GM12878 (cell line): ENCODE data around the gene ZNF48. TPM values are rescaled to one million over a fixed set of nuclear protein-coding genes. Genes with fewer than 3 reads are reported as not detected.

ENCODE experiments used
- ATAC-seq: fragments of 200-7000 bp; cut with Tn5 transposase; 3 replicates; pipeline ENCODE4 v1.9.1; 2020; ENCODE audit warnings: mild to moderate bottlenecking, moderate library complexity
- BruUV-seq: library from RNA; stranded (reverse); fragments of 400-500 nt; replicated peaks from 2 replicates; lab custom pipeline; 2021; lab: Mats Ljungman, UMichigan
- CTCF ChIA-PET: fragments of 300-600 bp; sonication (Branson Sonifier 250); formaldehyde crosslinking; extraction: SDS; loops from one replicate; lab custom pipeline; 2021; ENCODE audit warnings: inconsistent platforms; lab: Yijun Ruan, JAX
- POLR2A ChIA-PET: fragments of 350-600 bp; formaldehyde crosslinking; extraction: SDS; loops from one replicate; lab custom pipeline; 2021; ENCODE audit warnings: inconsistent platforms; lab: Charles Lee
- RAD21 ChIA-PET: fragments of 300-600 bp; sonication (Branson Sonifier 250); formaldehyde crosslinking; loops from one replicate; lab custom pipeline; 2023; ENCODE audit warnings: antibody characterized with exemption; ENCODE audit not compliant: unreplicated experiment; lab: Charles Lee
- SMC1A ChIA-PET: fragments of 300-600 bp; sonication (Branson Sonifier 250); formaldehyde crosslinking; loops from one replicate; lab custom pipeline; 2023; ENCODE audit not compliant: unreplicated experiment, uncharacterized antibody; lab: Charles Lee
- DNase-seq: peaks from one replicate; pipeline ENCODE4 v3.0.0-alpha.2; 2011; ENCODE audit warnings: low read depth, low spot score
- FAIRE-seq: peaks from 3 replicates; lab custom pipeline; 2011; peaks lifted over from hg19 to GRCh38; lab: Jason Lieb, UNC
- H2AFZ ChIP-seq: 2 replicates; pipeline ENCODE4 v1.6.0; 2011; ENCODE audit warnings: low read depth, low read length, control low read depth; ENCODE audit not compliant: control insufficient read depth
- H3K27ac ChIP-seq: 2 replicates; pipeline ENCODE4 v1.5.1; 2011; ENCODE audit warnings: control low read depth; ENCODE audit not compliant: control insufficient read depth, insufficient read depth
- H3K27me3 ChIP-seq, 2 experiments: replicated peaks in 1 of 2; 2 replicates each; pipeline versions ENCODE4 v1.6.0 to v1.6.1; 2011; ENCODE audit warnings: low read length in 1 of 2; ENCODE audit not compliant: control insufficient read depth in 2 of 2, insufficient read depth in 2 of 2
- H3K36me3 ChIP-seq, 2 experiments: 2 replicates each; pipeline ENCODE4 v1.5.1; 2011; ENCODE audit warnings: low read length in 1 of 2; ENCODE audit not compliant: control insufficient read depth in 2 of 2, insufficient read depth in 2 of 2
- H3K4me1 ChIP-seq: 2 replicates; pipeline ENCODE4 v1.6.1; 2011; ENCODE audit warnings: mild to moderate bottlenecking, low read length, moderate library complexity, mixed read lengths; ENCODE audit not compliant: control insufficient read depth, insufficient read depth
- H3K4me2 ChIP-seq: 2 replicates; pipeline ENCODE4 v1.6.0; 2011; ENCODE audit warnings: control low read depth; ENCODE audit not compliant: control insufficient read depth, insufficient read depth
- H3K4me3 ChIP-seq: fragments of 200-600 bp; sonication (generic); 2 replicates; pipeline ENCODE4 v1.5.1; 2016
- H3K79me2 ChIP-seq: 2 replicates; pipeline ENCODE4 v1.6.0; 2011; ENCODE audit warnings: low read length; ENCODE audit not compliant: control insufficient read depth, insufficient read depth
- H3K9ac ChIP-seq: 2 replicates; pipeline ENCODE4 v1.8.0; 2011; ENCODE audit warnings: low read length, control low read depth, mixed read lengths; ENCODE audit not compliant: control insufficient read depth, insufficient read depth
- H3K9me3 ChIP-seq: replicated peaks from 3 replicates; pipeline ENCODE4 v1.5.1; 2011; ENCODE audit warnings: mild to moderate bottlenecking, low read length; ENCODE audit not compliant: control insufficient read depth, insufficient read depth
- H4K20me1 ChIP-seq: 2 replicates; pipeline ENCODE4 v1.6.0; 2011; ENCODE audit not compliant: control insufficient read depth, insufficient read depth
- CBFB ChIP-seq: IDR thresholded peaks from 2 replicates; pipeline ENCODE4 v1.6.1; 2016; ENCODE audit warnings: antibody characterized with exemption, low read depth
- CTCF ChIP-seq, 3 experiments: IDR thresholded peaks in 2 of 3; conservative IDR thresholded peaks in 1 of 3; 2 replicates each; pipeline ENCODE4 v1.5.1; 2011; ENCODE audit warnings: low read depth in 3 of 3, low read length in 3 of 3, mild to moderate bottlenecking in 3 of 3, control low read depth in 2 of 3, moderate library complexity in 2 of 3, inconsistent platforms in 1 of 3, mixed read lengths in 1 of 3; ENCODE audit not compliant: control insufficient read depth in 2 of 3, insufficient read depth in 1 of 3; ENCODE audit errors: extremely low read depth in 1 of 3
- EP300 ChIP-seq, 2 experiments: fragments of 150-350 bp in 1 of 2; IDR thresholded peaks; 2 replicates each; pipeline ENCODE4 v1.6.1; 2011 to 2012; ENCODE audit warnings: low read depth in 2 of 2, low read length in 2 of 2, borderline replicate concordance in 1 of 2, improper control_type of control experiment in 1 of 2, inconsistent platforms in 1 of 2; ENCODE audit not compliant: control insufficient read depth in 1 of 2
- GABPA ChIP-seq: IDR thresholded peaks from 2 replicates; pipeline ENCODE4 v1.6.1; 2014; ENCODE audit warnings: antibody characterized with exemption, low read depth, mild to moderate bottlenecking, inconsistent platforms
- MLLT1 ChIP-seq: fragments of 450-650 bp; IDR thresholded peaks from 2 replicates; pipeline ENCODE4 v1.6.1; 2016; ENCODE audit warnings: mild to moderate bottlenecking
- NBN ChIP-seq: fragments of 450-650 bp; IDR thresholded peaks from 2 replicates; pipeline ENCODE4 v1.6.1; 2016
- PAX5 ChIP-seq: IDR thresholded peaks from 2 replicates; pipeline ENCODE4 v1.6.1; 2011; ENCODE audit warnings: low read depth, low read length, borderline replicate concordance
- RELB ChIP-seq: fragments of 450-650 bp; IDR thresholded peaks from 2 replicates; pipeline ENCODE4 v1.6.1; 2017; ENCODE audit warnings: low read depth, mild to moderate bottlenecking, moderate library complexity
- SUZ12 ChIP-seq: fragments of 200-600 bp; sonication (generic); IDR thresholded peaks from one replicate; pipeline ENCODE4 v1.6.1; 2018; ENCODE audit warnings: antibody characterized with exemption, mild to moderate bottlenecking; ENCODE audit not compliant: unreplicated experiment
- TCF12 ChIP-seq: IDR thresholded peaks from 2 replicates; pipeline ENCODE4 v1.6.1; 2011; ENCODE audit warnings: low read depth, mild to moderate bottlenecking, low read length
- ZBTB40 ChIP-seq: fragments of 450-650 bp; IDR thresholded peaks from 2 replicates; pipeline ENCODE4 v1.6.1; 2016; ENCODE audit warnings: mild to moderate bottlenecking, moderate library complexity, borderline replicate concordance
- ZNF24 ChIP-seq: fragments of 450-650 bp; IDR thresholded peaks from 2 replicates; pipeline ENCODE4 v1.6.1; 2017; ENCODE audit warnings: antibody characterized with exemption, mild to moderate bottlenecking
- WGBS: methylation state at CpG from one replicate; pipeline ENCODE4 v1.1.6; 2016; ENCODE audit warnings: low lambda C conversion rate; ENCODE audit not compliant: insufficient replicate concordance, insufficient coverage; ENCODE audit errors: missing lambda C conversion rate; 5-methylcytosine and 5-hydroxymethylcytosine counted together
- in situ Hi-C: fragments of 300-500 bp; cut with MboI; formaldehyde crosslinking; loops from 9 replicates; pipeline ENCODE4 v1.14.3; 2018; ENCODE audit warnings: mixed read lengths
- intact Hi-C: fragments of 100-400 bp; cut with micrococcal nuclease; formaldehyde crosslinking; loops from one replicate; pipeline ENCODE4 v1.14.2; 2022; ENCODE audit not compliant: unreplicated experiment
- polyA plus RNA-seq, 11 experiments: library from polyadenylated mRNA; depleted of rRNA in 4 of 11; unstranded in 6 of 11; stranded (reverse) in 5 of 11; fragments of >200 nt; fragmentation: Nextera tagmentation in 4 of 11; fragmentation: Illumina TruSeq in 1 of 11; extraction: Ambion mirVana in 4 of 11; extraction: Trizol in 1 of 11; gene quantifications; 1 replicate in 1 of 11; 2 replicates in 10 of 11; pipeline versions ENCODE4 v1.2.1 to v1.2.3, GENCODE V29; 2011 to 2016; ENCODE audit warnings: inconsistent platforms in 2 of 11, missing spikeins in 2 of 11, low read depth in 1 of 11
- total RNA-seq, 4 experiments: library from RNA; depleted of rRNA in 3 of 4; stranded (reverse); fragments of >200 nt in 3 of 4; fragmentation: Illumina TruSeq in 1 of 4; extraction: Trizol in 1 of 4; gene quantifications; 2 replicates each; pipeline versions ENCODE4 v1.2.1 to v1.2.3, GENCODE V29; 2013 to 2021

ZNF48 gene
- total and polyA plus RNA-seq, 10 of the 15 experiments (the other 5 are each of a cell fraction or from before 2014, with no cell fraction given): 0.14 to 12.0 (median 4.2) TPM

GRCh38 chr16:30449116-30449435 lies 53.9 kb downstream of the ZNF48 start:
- FAIRE-seq: no peak
- intact Hi-C loops: loop anchor here (5.0 kb wide), 1 partner anchor 88 kb away; no protein-coding TSS in a partner anchor
- Histone ChIP-seq H3K9me3 (no peaks in the 10 kb centered on the region), H3K4me3 (no peak overlapping the region), H3K9ac (no peak overlapping the region), H3K27ac (no peak overlapping the region), H3K4me2 (no peak overlapping the region), H3K79me2 (peaks cover 16% of the 10 kb centered on the region), H4K20me1 (no peaks in the 10 kb centered on the region), H3K4me1 (peaks cover 21% of the 10 kb centered on the region), H2AFZ (no peak overlapping the region), H3K27me3 (no peaks in the 10 kb centered on the region), H3K36me3 (no peaks in the 10 kb centered on the region; a peak in 1 of 4 replicates)
- DNase-seq: no peak
- 94% methylated on average over 2 of the region's 3 CpGs for WGBS
- no peak for ATAC-seq
- SMC1A ChIA-PET: interaction anchor here (0.6 to 19.4 kb wide), 13 partner anchors 9 to 160 kb away, joined by 3 to 431 read pairs (median 5); partner anchors contain the start of genes ITGAL and ZNF747
- in situ Hi-C loops: no loop called here
- POLR2A ChIA-PET: interaction anchor here (0.6 to 5.4 kb wide), 10 partner anchors 8 to 312 kb away, joined by 3 to 31 read pairs (median 8); partner anchors contain the start of genes DCTPP1 and ITGAL
- RAD21 ChIA-PET: interaction anchor here (0.7 to 4.0 kb wide), 12 partner anchors 9 to 166 kb away, joined by 3 to 44 read pairs (median 6); partner anchors contain the start of genes DCTPP1, ITGAL, ZNF747 and ZNF764
- CTCF ChIA-PET: interaction anchor here (0.6 to 8.2 kb wide), 34 partner anchors 8 to 179 kb away, joined by 3 to 60 read pairs (median 5); partner anchors contain the start of genes DCTPP1, ITGAL, ZNF747 and ZNF764
- no TSS peak for BruUV-seq
- TF ChIP-seq ZNF24: no peak
- TF ChIP-seq CBFB: no peak
- no peak for TF ChIP-seq GABPA
- TF ChIP-seq SUZ12: no peak
- no peak for TF ChIP-seq MLLT1
- no peak for TF ChIP-seq PAX5
- TF ChIP-seq RELB: no peak
- TF ChIP-seq CTCF (IDR thresholded peaks at IDR 0.05 in 2 of 3, conservative IDR thresholded peaks at IDR 0.05 in 1 of 3; ENCODE audit: control insufficient read depth in 2 of 3, extremely low read depth in 1 of 3, insufficient read depth in 1 of 3, low read depth in 3 of 3, low read length in 3 of 3): no peak
- no peak for TF ChIP-seq NBN
- TF ChIP-seq EP300 (IDR thresholded peaks at IDR 0.05; ENCODE audit: borderline replicate concordance in 1 of 2, control insufficient read depth in 1 of 2, low read depth in 2 of 2, low read length in 2 of 2): no peak
- TF ChIP-seq TCF12: no peak
- TF ChIP-seq ZBTB40: no peak
